Gastrocnemius medialis (tissue), 4 donors: Measurements from ENCODE around the gene MEIS2.

Source experiments
- POLR2A ChIP-seq, 2 donors: fragments of 450-650 bp; IDR thresholded peaks; one replicate each; pipeline ENCODE4 v1.6.1; 2017; ENCODE audit warnings: antibody characterized with exemption in 2 of 2, mild to moderate bottlenecking in 2 of 2, moderate library complexity in 2 of 2
- TF ChIP-seq, protein P1 (sequence below), 5 experiments: fragments of 450-650 bp in 3 of 5; fragments of 200-600 bp in 2 of 5; sonication (generic) in 2 of 5; IDR thresholded peaks in 4 of 5; conservative IDR thresholded peaks in 1 of 5; 1 replicate in 4 of 5; 2 replicates in 1 of 5; pipeline ENCODE4 v1.5.1; 2016 to 2019; ENCODE audit warnings: antibody characterized with exemption in 5 of 5, mild to moderate bottlenecking in 3 of 5, moderate library complexity in 3 of 5

DNA sequence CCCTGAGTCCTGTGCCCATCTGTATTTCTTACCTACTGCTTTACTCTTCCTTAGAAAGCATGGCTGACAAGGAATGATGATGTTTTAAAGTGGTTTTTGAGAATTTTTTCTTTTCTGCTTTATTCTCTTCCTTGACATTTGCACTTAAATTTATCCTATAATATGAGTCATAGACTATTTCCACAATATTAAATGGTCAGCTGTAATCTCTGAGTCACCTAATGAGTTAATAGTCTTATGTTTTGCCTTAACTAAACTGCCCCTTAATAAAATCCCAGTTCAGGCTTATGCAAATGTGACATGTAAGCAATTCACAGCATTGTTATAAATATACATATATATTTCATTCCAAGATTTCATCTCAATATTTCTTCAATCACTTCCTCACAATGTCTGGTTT, 23.8 kb downstream of the MEIS2 start:
- no peak for TF ChIP-seq POLR2A (IDR thresholded peaks at IDR 0.05)
- TF ChIP-seq, protein P1, sequence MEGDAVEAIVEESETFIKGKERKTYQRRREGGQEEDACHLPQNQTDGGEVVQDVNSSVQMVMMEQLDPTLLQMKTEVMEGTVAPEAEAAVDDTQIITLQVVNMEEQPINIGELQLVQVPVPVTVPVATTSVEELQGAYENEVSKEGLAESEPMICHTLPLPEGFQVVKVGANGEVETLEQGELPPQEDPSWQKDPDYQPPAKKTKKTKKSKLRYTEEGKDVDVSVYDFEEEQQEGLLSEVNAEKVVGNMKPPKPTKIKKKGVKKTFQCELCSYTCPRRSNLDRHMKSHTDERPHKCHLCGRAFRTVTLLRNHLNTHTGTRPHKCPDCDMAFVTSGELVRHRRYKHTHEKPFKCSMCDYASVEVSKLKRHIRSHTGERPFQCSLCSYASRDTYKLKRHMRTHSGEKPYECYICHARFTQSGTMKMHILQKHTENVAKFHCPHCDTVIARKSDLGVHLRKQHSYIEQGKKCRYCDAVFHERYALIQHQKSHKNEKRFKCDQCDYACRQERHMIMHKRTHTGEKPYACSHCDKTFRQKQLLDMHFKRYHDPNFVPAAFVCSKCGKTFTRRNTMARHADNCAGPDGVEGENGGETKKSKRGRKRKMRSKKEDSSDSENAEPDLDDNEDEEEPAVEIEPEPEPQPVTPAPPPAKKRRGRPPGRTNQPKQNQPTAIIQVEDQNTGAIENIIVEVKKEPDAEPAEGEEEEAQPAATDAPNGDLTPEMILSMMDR (IDR thresholded peaks at IDR 0.05 in 4 of 5, conservative IDR thresholded peaks at IDR 0.05 in 1 of 5) = no peak
